SHP77 (cell line): ENCODE measurements around the gene CLDN12.

Source experiments
- DNase-seq, 2 experiments: peaks; one replicate each; lab custom pipeline; 2025; lab: John Stamatoyannopoulos, UW

Gene CLDN12

DNA sequence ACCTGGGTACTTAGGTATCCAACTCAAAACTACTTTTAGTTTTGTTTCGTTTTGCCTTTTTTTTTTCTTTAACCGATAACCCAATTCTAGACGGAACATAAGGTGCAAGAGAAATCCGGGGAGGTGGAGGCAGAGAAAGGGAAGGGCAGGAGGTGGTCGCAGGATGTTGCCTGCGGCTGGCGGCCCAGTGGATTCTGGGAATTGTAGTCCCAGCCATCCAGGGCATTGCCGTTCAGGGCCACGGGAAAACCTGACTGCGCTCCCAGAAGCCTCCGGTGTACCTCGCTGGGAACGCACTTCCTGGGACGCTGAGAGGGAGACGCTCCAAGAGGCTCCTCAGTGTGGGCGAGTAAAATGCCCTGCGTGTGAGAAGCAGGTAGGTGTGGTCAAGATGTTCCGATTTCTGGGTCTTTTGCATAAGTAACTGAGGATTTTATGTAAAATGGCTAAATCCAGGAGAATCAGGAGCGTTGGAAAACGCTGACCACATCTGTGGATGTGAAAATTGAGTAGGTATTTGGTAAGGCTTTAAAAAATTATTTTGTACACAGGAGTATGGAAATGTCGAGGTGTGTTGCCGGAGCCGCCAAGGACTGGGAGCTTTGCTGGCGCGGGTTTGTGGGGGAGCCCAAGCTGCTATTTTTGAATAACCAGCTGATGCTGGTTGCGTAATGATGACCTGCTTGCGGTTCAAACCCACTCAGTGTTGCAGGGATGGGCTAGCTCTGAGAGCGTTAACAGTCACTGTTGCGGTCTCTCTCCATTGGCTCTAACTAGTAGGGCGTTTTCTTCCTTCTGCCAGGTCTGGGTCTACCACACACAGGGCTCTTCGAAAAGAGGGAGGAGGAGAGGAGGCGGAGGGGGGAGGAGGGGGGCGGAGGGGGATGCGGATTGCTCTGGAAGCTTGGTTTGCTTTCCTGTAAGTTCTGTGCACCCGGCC, at the start of gene CLDN12:
Gene CLDN12, plus strand, starts transcription at position 288 of the 940 bp plus-strand sequence. CDS start 9,216 bp downstream, outside the sequence.
- DNase-seq: peak; percentile 89 to 95

- DNase-seq: no peak
Observed at GRCh38 chr7:90383422-90383821, 19.8 kb upstream of the CLDN12 start.

- no peak for DNase-seq
Observed at GRCh38 chr7:90383861-90384260, 19.4 kb upstream of the CLDN12 start.

- no peak for DNase-seq
Observed at GRCh38 chr7:90384433-90384832, 18.8 kb upstream of the CLDN12 start.

- DNase-seq: no peak
Observed at GRCh38 chr7:90387470-90388240, 15.6 kb upstream of the CLDN12 start.

- no peak for DNase-seq
Observed at GRCh38 chr7:90390926-90391325, 12.3 kb upstream of the CLDN12 start.

DNA sequence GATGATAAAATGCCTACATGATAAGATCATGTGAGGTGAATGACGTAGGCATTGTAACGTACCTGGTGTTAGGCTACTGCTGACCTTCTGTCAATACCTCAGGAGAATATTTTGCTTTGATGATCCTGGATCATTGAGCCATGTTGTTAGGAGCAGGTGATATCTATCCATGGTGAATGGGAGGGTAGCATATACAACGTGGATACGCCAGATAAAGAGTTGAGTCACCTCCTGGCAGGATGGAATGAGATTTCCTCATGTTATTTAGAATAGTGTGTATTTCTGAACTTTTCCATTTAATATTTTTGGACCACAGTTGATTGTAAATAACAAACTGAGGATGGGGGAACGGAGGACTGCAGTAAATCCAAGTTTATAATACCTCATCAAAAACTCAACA, 11.8 kb upstream of the CLDN12 start:
- no peak for DNase-seq

DNA sequence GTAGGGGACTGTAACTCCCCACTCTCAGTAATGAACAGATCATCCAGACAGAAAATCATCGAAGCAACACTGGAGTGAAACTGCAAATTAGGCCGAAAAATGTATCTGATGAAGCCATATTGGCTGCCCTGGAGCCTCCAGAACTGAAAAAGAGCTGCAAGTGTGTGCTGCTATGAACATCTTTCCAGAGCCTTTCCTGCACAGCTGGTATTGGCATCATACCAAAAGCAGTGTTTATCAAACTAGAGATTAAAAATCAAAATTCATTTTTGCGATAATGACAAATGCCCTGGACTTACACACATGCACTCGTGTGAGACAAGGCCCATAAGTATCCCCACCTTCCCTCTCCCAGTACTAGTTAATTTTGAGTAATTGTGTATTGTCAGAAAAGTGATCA, 6.8 kb upstream of the CLDN12 start:
- no peak for DNase-seq

- no peak for DNase-seq
Observed at GRCh38 chr7:90401989-90402388, 1.3 kb upstream of the CLDN12 start.

DNA sequence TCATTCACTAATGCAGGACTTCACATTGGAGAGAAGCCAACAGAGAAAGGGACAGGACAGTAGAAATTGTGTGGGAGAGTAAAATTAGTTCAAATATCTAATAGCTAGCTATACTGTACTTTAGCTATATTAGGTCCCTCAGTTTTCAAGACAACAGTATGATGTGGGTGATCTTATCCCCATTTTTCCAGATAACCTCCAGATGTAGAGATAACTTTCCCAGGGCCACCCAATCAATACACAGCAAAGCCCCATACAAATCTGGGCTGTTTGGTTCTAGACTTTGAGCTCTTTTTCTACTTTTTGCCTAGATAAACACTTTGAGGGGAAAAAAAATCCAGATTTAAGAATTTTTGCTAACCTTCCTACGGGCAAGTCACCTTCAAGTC, 482 bp upstream of the CLDN12 start:
- no peak for DNase-seq

DNA sequence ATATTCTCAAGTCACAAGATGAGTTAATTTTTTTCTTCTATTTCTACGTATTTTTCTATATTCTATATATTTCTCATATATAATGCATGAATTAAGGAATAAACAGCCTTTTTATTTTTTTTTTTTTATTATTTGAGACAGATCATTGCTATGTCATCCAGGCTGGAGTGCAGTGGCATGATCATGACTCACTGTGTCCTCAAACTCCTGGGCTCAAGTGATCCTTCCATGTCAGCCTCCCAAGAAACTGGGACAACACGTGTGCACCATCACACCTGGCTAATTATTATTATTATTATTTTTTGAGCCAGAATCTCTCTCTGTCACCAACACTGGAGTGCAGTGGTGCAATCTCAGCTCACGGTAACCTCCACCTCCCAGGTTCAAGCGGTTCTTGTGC, 1.5 kb downstream of the CLDN12 start:
- DNase-seq: no peak

- DNase-seq: no peak
Observed at GRCh38 chr7:90407484-90407821, 4.2 kb downstream of the CLDN12 start.

GRCh38 chr7:90408142-90408541, 4.9 kb downstream of the CLDN12 start:
- no peak for DNase-seq

GRCh38 chr7:90409667-90410066, 6.4 kb downstream of the CLDN12 start:
- no peak for DNase-seq

DNA sequence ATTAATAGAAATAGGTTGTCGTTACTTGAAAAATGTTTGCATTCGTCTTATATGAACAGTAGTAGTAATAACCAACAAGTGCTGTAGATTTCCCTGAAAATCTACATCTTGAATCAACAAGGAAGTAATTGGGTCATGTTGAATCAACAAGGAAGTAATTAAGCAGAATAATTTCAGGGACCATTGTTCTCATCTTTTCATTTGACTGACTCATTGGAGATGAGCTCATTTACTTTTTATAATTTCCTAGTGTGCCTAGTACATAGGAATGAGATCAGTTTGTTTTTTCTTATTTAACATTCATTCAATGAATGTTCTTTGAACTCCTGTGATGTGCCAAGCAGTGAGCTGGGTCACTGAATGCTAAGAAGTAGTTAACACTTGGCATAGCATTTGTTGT, 8.2 kb downstream of the CLDN12 start:
- DNase-seq: no peak

- DNase-seq: peak in 1 of 2 experiments; percentile 12
Observed at GRCh38 chr7:90412458-90413184, 9.4 kb downstream of the CLDN12 start.

DNA sequence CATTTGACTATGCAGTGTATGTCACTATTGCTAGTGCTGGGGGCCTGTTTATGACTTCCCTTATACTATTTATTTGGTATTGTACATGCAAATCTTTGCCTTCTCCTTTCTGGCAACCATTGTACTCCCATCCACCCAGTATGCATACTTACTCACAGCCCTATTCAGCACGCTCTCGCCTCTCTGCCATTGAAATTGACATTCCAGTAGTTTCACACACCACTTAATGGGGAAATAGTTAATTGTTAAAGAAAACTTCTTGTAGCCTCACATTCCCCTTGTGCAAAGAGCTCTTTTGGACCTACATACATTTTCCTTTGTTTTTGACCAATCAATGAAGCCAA, 9.9 kb downstream of the CLDN12 start:
- DNase-seq: no peak

DNA sequence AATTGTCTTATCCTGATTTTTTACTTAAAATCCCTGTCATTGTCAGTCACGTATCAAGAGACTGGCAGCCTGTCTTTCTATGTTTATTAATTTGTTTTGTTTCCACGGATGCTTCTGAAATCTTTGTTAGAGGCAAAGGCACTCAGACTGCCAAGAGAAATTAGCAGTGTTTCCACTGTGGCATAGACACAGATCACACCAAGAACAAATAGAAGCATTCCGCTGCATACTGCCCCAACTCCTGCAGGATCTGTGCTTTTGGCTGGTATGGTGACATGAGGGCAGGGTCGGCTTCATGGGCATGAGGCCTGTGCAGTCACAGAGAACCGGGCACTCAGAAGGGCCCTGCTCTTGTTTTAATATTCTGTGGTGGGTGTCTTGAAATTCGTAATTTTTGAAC, 18.4 kb downstream of the CLDN12 start:
- no peak for DNase-seq

DNA sequence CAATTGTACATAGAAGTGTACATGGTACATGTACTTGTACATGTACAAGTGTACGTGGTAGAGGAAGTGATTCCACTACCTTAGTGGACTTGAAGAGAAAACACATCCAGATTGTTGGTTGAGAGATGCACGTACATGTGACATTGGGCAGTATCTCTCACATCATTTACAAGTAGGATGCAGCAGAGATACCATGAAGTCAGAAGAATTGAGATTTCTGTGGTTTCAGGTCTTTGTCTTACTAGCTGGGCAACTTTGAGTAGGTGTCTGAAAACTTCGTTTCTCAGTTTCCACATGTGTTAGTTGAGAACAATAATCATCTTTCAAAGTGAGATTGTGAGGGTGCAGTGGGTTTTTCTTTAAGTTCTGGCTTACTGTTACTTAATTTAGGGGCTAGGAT, 21.5 kb downstream of the CLDN12 start:
- DNase-seq: no peak

DNA sequence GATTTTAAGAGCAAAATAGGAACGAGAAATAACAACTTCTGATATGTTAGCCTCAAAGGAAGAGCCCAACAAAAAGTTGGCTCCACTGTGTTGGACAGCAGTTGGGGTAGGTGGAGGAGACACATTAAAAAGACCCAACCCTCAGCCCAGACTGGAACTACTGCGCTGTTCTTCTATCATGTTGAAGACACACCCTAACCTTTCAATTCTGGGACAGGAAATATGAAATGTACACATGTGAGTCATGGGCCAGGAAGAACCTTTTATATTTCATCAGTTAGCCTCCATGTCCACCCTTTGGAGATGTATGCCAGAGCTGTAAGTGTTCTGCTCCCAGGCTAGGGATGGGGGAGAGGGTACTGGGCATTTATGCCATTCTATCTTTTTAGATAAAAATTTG, 22.1 kb downstream of the CLDN12 start:
- no peak for DNase-seq

GRCh38 chr7:90430614-90431460, 27.6 kb downstream of the CLDN12 start:
- no peak for DNase-seq

- DNase-seq: no peak
Observed at GRCh38 chr7:90432752-90433151, 29.5 kb downstream of the CLDN12 start.
